Stomach (tissue), 4 donors: ENCODE data around the gene BCL2L12.

Source experiments
- CTCF ChIP-seq, 7 experiments: fragments of 450-650 bp in 4 of 7; fragments of 200-600 bp in 3 of 7; sonication (generic) in 3 of 7; IDR thresholded peaks; one replicate each; pipeline ENCODE4 v1.5.1; 2016 to 2019; ENCODE audit warnings: antibody characterized with exemption in 7 of 7, control low read depth in 2 of 7, mild to moderate bottlenecking in 1 of 7
- EP300 ChIP-seq: sonication (generic); formaldehyde crosslinking; IDR thresholded peaks from one replicate; pipeline ENCODE4 v1.6.1; 2017; ENCODE audit warnings: antibody characterized with exemption
- POLR2AphosphoS5 ChIP-seq, 3 donors: sonication (generic); formaldehyde crosslinking; IDR thresholded peaks; one replicate each; pipeline ENCODE4 v1.6.1; 2016; ENCODE audit warnings: antibody characterized with exemption in 3 of 3

GRCh38 chr19:49679771-49680413, 14.2 kb downstream of the BCL2L12 start:
- TF ChIP-seq CTCF (IDR thresholded peaks at IDR 0.05) (no peak), POLR2AphosphoS5 (IDR thresholded peaks at IDR 0.05) (no peak), EP300 (no peak)
